EH (cell line): ENCODE measurements around the gene SPAG6.
"Not testable (repeated sequence)": the region's sequence is repeated elsewhere in the genome, so short reads cannot be mapped to it uniquely, and the experiment has no call there.

Experiments
- DNase-seq: peaks from one replicate; pipeline ENCODE4 v3.0.0-alpha.2; 2015; ENCODE audit warnings: low read depth

SPAG6 gene

DNA sequence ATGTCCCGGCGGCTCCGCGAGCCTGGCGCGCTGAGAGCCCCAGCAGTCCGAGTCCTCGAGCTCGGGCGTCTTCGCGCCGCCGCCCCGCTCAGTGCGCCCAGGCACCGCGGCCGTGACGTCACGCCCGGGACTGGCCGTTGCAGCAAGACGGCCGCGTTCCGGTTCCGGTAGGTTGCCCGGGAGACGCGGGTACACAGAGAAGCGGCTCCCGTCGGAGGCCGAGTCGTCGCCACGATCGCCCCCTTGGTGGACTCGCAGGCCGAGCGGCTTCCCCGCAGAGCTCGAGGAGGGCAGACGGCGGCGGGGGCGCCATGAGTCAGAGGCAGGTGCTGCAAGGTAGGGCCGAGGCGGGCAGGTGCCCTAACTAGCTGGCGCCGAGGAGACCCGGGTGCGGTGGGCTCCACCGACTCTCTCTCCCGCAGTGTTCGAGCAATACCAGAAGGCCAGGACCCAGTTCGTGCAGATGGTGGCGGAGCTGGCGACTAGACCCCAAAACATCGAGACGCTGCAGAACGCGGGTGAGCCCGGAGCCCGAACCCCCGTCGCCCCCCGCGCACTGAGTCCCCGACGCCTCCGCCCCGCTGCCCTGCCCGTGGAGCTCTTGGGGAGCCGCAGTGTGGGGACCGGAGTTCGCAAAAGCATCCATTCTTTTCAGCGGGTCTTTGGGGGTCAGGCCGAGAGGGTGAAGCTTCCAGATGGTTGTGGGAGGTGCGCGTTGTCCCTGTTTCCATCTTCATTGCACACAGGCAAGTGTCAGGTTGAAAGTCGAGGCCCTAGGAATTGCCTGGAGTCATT lies at the start of gene SPAG6:
Gene SPAG6, plus strand, starts transcription at position 196 of the 795 bp plus-strand sequence. Its CDS starts 116 bp downstream, at position 312.
- DNase-seq = no peak

GRCh38 chr10:22301193-22301592 lies 44.1 kb upstream of the SPAG6 start:
- DNase-seq = no peak

GRCh38 chr10:22303461-22303860 lies 41.8 kb upstream of the SPAG6 start:
- no peak for DNase-seq

DNA sequence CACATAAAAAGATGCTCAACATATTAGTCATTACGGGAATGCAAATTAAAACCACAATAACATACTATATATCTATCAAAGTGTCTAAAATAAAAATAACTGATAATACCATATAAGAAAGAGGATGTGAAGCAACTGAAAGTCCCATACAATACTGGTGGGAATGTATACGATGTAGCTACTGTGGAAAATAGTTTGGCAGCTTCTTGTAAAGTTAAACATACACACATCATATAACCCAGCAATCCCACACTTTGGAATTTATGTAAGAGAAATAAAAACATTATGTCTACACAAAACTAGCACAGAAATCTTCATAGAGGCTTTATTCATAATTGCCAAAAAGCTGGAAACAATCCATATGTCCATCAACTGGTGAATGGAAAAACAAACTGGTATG lies 39.6 kb upstream of the SPAG6 start:
- peak; percentile 32 for DNase-seq

- DNase-seq = peak; percentile 44
Measured at GRCh38 chr10:22308390-22308789, 36.9 kb upstream of the SPAG6 start.

DNA sequence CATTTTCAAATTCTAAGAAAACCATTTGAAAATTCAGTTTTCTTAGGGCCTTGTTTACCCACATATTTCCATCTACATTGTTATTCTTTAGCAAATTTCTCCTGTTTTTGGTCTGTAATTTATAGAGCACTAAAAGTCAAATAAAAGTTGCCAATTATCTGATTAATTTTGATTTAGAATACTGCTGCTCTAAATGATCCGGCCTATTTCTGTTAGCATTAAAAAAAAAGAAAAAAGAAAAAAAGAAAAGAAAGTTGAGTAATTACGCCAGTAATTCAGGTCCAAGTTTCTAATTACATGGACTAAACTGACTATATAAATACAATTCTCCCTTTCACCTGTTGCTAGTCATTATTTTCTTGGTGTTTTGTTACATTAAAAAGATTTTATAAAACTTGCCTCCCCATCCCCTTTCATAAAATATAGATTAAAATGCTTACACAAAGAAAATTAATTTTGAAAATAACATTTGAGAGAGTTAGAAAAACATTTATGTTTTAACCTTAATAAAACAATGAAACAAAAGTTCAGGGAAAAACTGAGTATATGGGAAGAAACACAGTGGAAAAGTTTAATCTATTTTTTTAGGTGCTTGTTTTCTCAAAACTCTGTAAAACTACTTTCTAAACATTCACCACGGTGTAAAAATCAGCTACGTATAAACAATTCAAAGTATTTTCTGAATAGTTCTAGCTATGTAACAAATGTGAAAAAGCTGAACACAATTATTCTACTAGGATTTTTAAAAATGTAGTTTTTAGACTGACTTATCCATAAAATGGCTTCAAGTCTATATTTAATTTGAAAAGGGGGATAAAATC lies 35.9 kb upstream of the SPAG6 start:
- no peak for DNase-seq

- DNase-seq = not testable (repeated sequence)
Measured at GRCh38 chr10:22310012-22310411, 35.3 kb upstream of the SPAG6 start.

- DNase-seq = no peak
Measured at GRCh38 chr10:22310928-22311327, 34.4 kb upstream of the SPAG6 start.

- no peak for DNase-seq
Measured at GRCh38 chr10:22314852-22315251, 30.4 kb upstream of the SPAG6 start.

DNA sequence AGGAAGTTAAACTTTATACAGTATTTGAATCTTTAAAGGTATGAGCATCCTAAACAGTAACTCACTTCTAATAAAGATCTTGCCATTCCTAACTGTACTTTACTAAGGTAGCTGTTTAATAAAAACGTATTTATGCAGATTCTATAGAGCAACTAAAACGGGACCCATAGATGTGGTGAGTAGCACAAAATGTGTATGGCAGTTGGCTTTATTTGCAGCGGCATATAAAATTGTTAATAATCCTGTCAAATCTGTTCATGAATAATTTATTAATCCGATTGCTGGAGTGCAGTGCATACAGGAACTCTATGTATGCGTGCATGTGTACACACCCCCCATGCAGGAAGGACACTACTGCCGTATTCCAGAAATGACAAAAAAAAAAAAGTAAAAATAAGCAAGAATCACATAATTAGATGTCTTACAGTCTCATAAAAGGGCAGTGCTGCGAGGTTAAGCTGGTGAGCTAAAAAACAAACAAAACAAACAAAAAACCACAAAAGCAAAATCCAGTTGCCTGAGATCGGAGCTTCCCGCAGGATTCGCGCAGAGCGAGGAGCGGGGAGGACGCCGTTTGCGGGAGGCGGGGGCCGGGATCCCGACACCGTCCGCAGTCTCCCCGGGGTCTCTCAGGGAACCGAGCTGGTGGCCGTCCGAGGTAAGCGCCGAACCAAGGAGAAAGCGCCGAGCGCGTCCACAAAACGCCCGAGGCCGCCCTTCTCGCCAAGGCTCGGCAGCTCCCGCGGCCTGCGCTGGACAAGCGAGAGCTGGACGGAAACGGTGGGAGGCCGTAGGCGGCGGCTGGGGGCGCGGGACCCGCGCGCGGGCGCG lies 29.6 kb upstream of the SPAG6 start:
- DNase-seq = no peak

DNA sequence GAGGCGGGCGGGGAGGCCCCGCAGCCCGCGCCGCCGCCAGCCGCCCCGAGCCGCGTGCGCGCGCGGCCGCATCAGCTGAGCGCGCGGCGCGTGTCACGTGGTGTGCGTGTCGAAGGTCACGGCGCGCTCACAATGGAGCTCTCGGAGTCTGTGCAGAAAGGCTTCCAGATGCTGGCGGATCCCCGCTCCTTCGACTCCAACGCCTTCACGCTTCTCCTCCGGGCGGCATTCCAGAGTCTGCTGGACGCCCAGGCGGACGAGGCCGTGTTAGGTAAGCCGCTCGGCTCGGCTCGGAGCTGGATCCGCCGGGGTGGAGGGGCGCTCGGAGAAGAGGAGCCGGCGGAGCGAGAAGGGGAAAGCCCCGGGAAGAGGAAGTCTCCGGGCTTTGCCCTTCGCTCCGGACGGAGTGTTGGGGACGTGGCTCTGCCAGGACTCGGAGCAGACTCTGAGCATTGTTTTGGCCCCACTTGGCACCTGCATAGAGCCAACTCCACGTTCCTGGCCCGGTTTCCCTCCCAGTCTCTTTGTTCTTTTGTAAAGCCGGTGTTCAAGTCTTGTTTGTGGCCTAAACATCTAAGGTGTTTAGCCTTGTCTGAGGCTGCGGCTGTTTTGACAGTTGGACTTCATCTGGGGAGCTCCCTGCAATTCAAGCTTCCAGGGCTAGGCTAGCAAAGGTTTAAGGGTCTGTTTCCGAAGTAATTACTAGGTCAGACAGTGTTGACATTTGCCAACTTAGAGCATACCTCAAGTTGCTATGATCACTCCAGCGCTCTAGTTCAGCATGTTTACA lies 28.8 kb upstream of the SPAG6 start, which contains the start of gene COMMD3:
Gene COMMD3, plus strand, starts transcription at position 103 of the 790 bp plus-strand sequence. Its CDS starts 30 bp downstream, at position 133.
- DNase-seq = peak; percentile 88

- peak; percentile 33 for DNase-seq
Measured at GRCh38 chr10:22317076-22317370, 28.3 kb upstream of the SPAG6 start.

GRCh38 chr10:22317771-22318565 lies 27.3 kb upstream of the SPAG6 start:
- DNase-seq = no peak

- DNase-seq = no peak
Measured at GRCh38 chr10:22318772-22319171, 26.5 kb upstream of the SPAG6 start.

DNA sequence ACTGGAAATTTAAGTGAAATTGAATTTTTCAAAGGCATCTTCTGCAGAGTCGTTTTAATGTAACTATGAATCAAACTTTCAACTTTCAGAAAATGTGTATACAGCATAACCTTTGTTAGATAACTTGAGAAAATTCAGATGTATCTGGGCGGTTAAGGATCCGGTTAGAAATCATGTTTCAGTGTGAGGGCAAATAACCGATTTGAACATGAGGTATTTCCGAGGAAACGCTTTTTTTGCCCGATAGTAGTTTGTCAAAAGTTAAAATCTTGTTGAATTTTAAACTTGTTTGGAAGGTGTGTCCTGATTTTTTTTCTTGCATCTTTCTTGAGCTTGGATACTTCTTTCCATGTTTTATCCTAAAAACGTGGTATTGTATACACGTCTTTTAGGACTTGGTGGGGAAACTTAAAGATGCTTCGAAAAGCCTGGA lies 25.7 kb upstream of the SPAG6 start:
- no peak for DNase-seq

GRCh38 chr10:22319980-22320558 lies 25.2 kb upstream of the SPAG6 start:
- no peak for DNase-seq

DNA sequence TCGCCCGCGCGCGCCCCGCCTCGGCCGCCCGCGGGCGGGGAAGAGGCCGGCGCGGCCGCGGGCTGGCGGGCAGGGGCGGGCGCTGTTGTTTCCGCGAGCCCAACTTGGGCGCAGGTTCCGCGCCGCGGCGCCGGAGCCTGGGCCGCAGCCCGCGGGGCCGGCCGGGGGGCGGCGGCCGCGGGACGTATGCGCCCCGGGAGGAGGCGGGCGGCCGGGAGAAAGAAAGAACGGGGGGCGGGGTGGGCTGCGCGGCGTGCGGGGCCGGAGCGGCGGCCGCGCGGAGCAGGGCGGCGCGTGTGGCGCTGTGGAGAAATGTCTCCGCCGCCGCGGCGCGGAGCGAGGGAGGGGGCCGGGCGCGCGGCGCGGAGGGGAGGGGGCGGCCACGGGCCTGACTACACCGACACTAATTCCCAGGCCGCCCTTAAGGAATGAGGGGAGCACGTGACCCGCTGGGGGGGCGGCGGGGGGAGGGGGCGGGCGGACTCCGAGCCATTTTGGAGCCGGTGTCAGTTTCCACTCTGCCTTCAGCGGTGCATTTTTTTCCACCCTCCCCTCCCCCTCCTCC lies 24.6 kb upstream of the SPAG6 start, which contains the start of gene BMI1:
Gene BMI1, plus strand, starts transcription at position 509 of the 565 bp plus-strand sequence. CDS start 5,351 bp downstream, outside the sequence.
- peak; percentile 80 for DNase-seq

- peak; percentile 75 for DNase-seq
Measured at GRCh38 chr10:22321156-22321923, 24.0 kb upstream of the SPAG6 start.
